Activated T-cell treated with anti-CD3 and anti-CD28 coated beads, Interleukin-2, amount 50 U/mL, for 4 hours (primary cell): ENCODE data around the gene ZNF394. TPM values are rescaled to one million over a fixed set of nuclear protein-coding genes. Genes with fewer than 3 reads are reported as not detected.
"Not testable (repeated sequence)": the region's sequence is repeated elsewhere in the genome, so short reads cannot be mapped to it uniquely, and the experiment has no call there.

Experiments used
- ATAC-seq, 2 donors: fragments of 200-7000 bp; cut with Tn5 transposase; one replicate each; pipeline ENCODE4 v1.10.0; 2021
- DNase-seq: peaks from one replicate; pipeline ENCODE4 v3.0.0-alpha.2; 2020
- H3K27me3 Mint-ChIP-seq: one replicate; pipeline ENCODE4 v1.8.0; 2021; ENCODE audit warnings: low read depth, mixed read lengths
- H3K36me3 Mint-ChIP-seq: one replicate; pipeline ENCODE4 v1.8.0; 2022; ENCODE audit warnings: mixed read lengths; ENCODE audit not compliant: insufficient read depth
- H3K4me1 Mint-ChIP-seq: one replicate; pipeline ENCODE4 v1.8.0; 2021; ENCODE audit warnings: low read depth, mixed read lengths
- H3K4me3 Mint-ChIP-seq: one replicate; pipeline ENCODE4 v1.8.0; 2021; ENCODE audit warnings: mild to moderate bottlenecking, moderate library complexity, mixed read lengths
- H3K9me3 Mint-ChIP-seq: one replicate; pipeline ENCODE4 v1.8.0; 2021; ENCODE audit warnings: mixed read lengths
- total RNA-seq, 3 donors: library from RNA; stranded (reverse); gene quantifications; one replicate each; pipeline ENCODE4 v1.2.1, GENCODE V29; 2021

Gene ZNF394
- total RNA-seq, result 10 to 100 TPM; 32.0 to 38.1 (median 34.8) TPM

DNA sequence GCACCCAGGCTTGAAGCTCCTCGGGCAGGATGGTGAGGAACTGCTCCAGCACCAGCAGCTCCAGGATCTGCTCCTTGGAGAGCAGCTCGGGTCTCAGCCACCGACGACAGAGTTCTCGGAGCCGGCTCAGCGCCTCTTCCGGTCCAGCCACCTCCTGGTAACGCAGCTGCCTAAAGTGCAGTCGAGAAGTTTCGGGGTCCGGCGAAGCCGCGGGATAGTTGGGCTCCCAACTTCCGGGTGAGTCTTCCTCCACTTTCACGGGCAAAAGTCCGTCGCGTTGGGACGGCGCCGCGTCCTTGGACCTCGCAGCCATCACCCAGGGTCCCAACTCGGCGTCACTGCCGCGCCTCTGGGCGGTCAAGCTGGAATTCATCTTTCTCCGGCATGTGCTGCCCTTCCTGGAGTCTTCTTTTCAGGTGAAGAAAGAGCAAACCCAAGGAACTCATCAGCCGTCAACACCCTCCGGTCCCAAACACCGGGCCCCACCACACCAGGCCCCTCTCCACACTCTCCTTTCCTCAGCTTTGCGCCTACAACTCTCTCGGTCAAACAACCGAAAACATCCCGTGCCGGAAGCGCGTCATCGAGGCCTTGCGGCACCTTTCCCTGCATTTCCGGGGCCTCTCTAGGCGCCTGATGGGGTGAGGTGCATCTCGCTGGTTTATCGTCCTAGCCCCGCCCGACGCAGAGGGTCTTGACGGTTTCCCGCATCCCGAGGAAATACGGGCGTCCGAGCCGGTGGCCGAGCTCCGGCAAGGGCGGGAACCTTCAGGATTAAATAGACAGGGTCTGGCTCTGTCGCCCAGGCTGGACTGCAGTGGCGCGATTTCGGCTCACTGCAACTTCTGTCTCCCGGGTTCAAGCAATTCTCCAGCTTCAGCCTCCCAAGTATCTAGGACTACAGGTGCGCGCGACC is at the start of gene ZNF394:
Gene ZNF394, minus strand, starts transcription at position 561 of the 916 bp plus-strand sequence. Its CDS starts 188 bp downstream, at position 373.
- Mint-ChIP-seq H3K9me3 (no peaks in the 10 kb centered on the region), H3K4me3 (peak within 1 kb of the TSS; percentile 94), H3K27me3 (no peaks in the 10 kb centered on the region), H3K4me1 (peaks cover 22% of the 10 kb centered on the region), H3K36me3 (peaks cover 13% of the 10 kb centered on the region)
- DNase-seq (peak; percentile 81), ATAC-seq (peak; percentile 47 to 51)

DNA sequence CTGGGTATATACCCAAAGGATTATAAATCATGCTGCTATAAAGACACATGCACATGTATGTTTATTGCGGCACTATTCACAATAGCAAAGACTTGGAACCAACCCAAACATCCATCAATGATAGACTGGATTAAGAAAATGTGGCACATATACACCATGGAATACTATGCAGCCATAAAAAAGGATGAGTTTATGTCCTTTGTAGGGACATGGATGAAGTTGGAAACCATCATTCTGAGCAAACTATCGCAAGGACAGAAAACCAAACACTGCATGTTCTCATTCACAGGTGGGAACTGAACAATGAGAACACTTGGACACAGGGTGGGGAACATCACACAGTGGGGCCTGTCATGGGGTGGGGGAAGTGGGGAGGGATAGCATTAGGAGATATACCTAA is 49.5 kb upstream of the ZNF394 start:
- Mint-ChIP-seq H3K36me3 (peaks cover 12% of the 10 kb centered on the region), H3K4me1 (peaks cover 20% of the 10 kb centered on the region)
- not testable (repeated sequence) for ATAC-seq, H3K27me3 Mint-ChIP-seq, DNase-seq, H3K4me3 Mint-ChIP-seq, H3K9me3 Mint-ChIP-seq

DNA sequence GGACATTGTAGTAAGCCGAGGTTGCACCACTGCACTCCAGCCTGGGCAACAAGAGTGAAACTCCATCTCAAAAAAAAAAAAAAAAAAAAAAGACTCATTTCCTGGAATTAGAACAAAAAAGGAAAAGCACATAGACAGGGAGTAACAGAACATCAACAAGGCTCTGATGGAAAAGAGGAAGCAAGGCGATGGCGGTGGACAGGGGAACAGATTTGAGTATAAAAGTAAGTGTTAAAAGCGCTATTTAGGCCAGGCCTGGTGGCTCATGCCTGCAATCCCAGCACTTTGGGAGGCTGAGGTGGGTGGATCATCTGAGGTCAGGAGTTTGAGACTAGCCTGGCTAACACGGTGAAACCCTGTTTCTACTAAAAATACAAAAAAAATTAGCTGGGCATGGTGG is 45.2 kb upstream of the ZNF394 start:
- not testable (repeated sequence) for H3K4me1 Mint-ChIP-seq, H3K4me3 Mint-ChIP-seq, H3K27me3 Mint-ChIP-seq, DNase-seq, ATAC-seq
- Mint-ChIP-seq H3K9me3 (peaks cover 17% of the 10 kb centered on the region), H3K36me3 (peaks cover 11% of the 10 kb centered on the region)

DNA sequence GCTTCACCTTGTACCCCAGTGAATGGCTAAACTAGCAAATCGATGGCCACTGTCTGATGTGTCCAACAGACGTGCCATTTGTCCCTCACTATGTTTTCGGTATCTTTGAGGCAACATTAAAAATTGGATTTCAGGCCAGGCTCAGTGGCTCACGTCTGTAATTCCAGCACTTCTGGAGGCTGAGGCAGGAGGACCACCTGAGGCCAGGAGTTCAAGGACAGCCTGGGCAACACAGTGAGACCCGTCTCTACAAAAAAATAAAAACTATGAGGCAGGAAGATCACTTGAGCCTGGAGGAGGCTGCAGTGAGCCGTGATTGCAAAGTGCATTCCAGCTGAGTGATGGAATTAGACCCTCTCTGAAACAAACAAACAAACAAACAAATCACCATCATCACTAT is 43.8 kb upstream of the ZNF394 start:
- no peaks in the 10 kb centered on the region for H3K27me3 Mint-ChIP-seq
- no peak overlapping the region for H3K4me3 Mint-ChIP-seq
- DNase-seq, result no peak
- H3K4me1 Mint-ChIP-seq, result no peaks in the 10 kb centered on the region
- peaks cover 11% of the 10 kb centered on the region for H3K36me3 Mint-ChIP-seq
- no peak for ATAC-seq
- peaks cover 16% of the 10 kb centered on the region for H3K9me3 Mint-ChIP-seq

DNA sequence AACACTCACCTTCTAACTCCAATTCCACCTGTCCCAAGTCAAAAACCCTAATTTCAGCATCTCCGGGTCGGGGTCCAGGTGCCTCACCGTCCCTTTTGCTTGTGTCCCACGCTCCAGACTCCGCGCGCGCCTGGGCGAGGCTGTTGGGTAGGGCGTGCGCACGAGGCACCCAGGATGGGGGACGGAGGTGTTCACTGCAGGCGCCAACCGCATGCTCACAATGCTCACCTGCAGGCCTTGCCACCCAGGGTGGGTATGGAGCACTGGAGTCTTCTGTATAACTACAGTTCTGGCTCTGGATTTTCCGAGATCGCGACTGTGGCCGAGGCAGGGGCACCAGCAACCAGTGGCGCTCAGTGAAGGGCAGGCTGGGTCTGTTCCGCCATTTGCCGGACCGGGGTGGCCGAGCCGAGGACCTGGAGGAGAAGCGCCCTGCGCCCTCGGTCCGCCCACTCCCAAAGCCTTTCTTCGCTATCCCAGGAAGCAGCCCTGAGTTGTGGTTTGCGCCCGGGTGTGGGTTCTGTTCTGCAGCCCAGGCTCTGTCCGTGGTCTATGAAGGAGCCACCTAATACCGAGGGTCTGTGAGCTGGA is 43.1 kb upstream of the ZNF394 start:
- Mint-ChIP-seq H3K9me3 (peaks cover 13% of the 10 kb centered on the region), H3K36me3 (peaks cover 8% of the 10 kb centered on the region), H3K4me1 (no peaks in the 10 kb centered on the region), H3K4me3 (no peak overlapping the region), H3K27me3 (no peaks in the 10 kb centered on the region)
- DNase-seq, result no peak
- ATAC-seq, result no peak

DNA sequence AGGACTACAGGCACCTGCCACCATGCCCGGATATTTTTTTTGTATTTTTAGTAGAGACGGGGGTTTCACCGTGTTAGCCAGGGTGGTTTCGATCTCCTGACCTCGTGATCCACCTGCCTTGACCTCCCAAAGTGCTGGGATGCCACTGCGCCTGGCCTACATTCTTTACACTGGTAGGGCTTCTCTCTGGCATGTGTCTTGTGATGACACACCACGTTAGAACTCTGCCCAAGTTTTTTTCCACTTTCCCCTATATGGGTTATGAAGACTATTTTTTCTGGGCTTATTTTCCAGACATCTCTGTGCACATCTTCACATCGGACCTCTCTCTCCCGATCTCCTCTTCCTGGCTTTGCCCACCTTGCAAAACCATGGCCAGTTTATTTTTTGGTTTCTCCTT is 41.1 kb upstream of the ZNF394 start:
- Mint-ChIP-seq H3K27me3 (no peaks in the 10 kb centered on the region), H3K36me3 (peaks cover 2% of the 10 kb centered on the region), H3K4me3 (no peak overlapping the region), H3K4me1 (no peaks in the 10 kb centered on the region), H3K9me3 (peaks cover 12% of the 10 kb centered on the region)
- ATAC-seq (no peak), DNase-seq (no peak)

DNA sequence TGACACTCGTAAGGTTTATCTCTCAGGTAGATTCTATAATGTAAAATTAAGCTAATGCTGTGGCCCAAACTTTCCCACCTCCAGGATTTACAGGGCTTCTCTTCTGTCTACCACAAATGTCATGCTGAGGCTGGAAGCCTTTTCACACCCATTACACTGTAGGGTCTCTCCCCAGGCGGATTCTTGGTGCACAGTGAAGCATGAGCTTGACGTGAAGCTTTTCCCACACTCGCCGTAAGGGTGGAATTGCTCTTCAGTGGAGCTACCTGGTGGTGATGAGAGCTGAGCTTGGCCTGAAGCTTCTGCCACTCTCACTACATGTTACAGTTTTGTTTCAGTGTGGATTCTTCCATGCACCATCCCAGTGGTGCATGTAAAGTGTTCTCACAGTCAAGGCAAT is 40.5 kb upstream of the ZNF394 start:
- Mint-ChIP-seq H3K36me3 (peaks cover 2% of the 10 kb centered on the region), H3K4me1 (no peaks in the 10 kb centered on the region), H3K27me3 (no peaks in the 10 kb centered on the region), H3K4me3 (no peak overlapping the region), H3K9me3 (peaks cover 12% of the 10 kb centered on the region)
- DNase-seq (no peak), ATAC-seq (no peak)

DNA sequence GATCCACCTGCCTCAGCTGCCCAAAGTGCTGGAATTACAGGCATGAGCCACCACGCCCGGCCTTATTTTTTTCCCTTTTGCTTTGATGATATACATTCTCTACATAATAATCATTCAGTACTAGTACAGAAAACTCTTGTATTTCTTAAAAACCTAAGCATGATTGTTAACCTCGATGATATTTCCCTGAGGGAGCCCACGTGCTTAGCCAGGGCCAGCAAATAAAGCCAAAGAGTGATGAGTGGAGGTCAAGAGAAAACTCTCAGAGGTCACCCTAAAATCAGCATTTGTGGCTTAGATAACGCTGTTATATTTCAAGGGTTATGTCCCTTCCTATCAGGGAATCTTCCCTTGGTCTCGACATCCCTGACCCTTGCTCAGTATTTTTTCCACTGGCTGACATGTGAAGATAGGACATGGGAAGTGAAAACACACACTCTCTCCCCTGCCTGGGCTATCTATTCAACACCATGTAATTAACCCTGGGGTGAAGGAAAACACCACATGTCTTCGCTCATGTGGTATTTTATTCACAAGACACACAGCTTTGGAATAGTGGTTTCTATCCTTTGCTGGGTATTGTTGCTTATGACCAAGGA is 39.2 kb upstream of the ZNF394 start:
- no peak for ATAC-seq
- Mint-ChIP-seq H3K9me3 (peaks cover 12% of the 10 kb centered on the region), H3K36me3 (no peaks in the 10 kb centered on the region), H3K27me3 (no peaks in the 10 kb centered on the region), H3K4me1 (no peaks in the 10 kb centered on the region), H3K4me3 (no peak overlapping the region)
- DNase-seq, result no peak

DNA sequence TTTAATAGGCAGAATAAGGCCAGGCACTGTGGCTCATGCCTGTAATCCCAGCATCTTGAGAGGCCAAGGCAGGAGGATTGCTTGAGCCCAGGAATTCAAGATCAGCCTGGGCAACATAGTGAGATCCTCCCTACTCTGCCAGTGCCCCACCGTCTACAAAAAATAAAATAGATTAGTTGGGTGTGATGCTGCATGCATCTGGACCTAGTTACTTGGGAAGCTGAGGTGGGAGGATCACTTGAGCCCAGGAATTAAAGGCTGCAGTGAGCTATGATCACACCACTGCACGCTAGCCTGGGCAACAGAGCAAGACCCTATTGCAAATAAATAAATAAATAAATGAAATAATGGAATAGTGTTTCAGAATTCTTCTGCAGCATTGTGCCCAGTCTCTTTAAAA is 35.6 kb upstream of the ZNF394 start:
- H3K36me3 Mint-ChIP-seq, result peaks cover 28% of the 10 kb centered on the region
- H3K9me3 Mint-ChIP-seq, result peaks cover 20% of the 10 kb centered on the region
- DNase-seq, result no peak
- no peaks in the 10 kb centered on the region for H3K27me3 Mint-ChIP-seq
- no peak overlapping the region for H3K4me3 Mint-ChIP-seq
- ATAC-seq, result no peak
- no peaks in the 10 kb centered on the region for H3K4me1 Mint-ChIP-seq

DNA sequence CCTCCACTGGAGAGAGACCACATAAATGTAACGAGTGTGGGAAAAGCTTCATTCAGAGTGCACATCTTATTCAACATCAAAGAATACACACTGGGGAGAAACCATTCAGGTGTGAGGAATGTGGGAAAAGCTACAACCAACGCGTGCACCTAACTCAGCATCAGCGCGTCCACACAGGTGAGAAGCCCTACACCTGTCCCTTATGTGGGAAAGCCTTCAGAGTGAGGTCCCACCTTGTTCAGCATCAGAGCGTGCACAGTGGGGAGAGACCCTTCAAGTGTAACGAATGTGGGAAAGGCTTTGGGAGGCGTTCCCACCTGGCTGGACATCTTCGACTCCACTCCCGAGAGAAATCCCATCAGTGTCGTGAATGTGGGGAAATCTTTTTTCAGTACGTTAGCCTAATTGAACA is 31.3 kb upstream of the ZNF394 start:
- H3K4me1 Mint-ChIP-seq, result no peaks in the 10 kb centered on the region

DNA sequence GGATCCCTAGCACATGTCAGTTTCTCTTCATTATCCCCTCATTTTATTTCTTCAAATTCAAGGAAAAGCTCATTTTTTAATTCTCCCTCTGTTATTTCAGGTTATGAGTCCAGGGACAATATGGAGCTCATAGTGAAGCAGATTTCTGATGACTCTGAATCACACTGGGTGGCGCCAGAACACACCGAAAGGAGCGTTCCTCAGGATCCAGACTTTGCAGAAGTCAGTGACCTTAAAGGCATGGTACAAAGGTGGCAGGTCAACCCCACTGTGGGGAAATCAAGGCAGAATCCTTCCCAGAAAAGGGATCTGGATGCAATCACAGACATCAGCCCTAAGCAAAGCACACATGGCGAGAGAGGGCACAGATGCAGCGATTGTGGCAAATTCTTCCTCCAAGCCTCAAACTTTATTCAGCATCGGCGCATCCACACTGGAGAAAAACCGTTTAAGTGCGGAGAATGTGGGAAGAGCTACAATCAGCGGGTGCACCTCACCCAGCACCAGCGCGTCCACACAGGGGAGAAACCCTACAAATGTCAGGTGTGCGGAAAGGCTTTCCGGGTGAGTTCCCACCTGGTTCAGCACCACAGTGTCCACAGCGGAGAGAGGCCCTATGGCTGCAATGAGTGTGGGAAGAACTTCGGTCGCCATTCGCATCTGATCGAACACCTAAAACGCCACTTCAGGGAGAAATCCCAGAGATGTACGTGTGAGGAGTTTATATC is 25.8 kb upstream of the ZNF394 start:
- Mint-ChIP-seq H3K4me1 (no peaks in the 10 kb centered on the region), H3K36me3 (peaks cover 41% of the 10 kb centered on the region), H3K9me3 (peaks cover 6% of the 10 kb centered on the region), H3K27me3 (no peaks in the 10 kb centered on the region), H3K4me3 (no peak overlapping the region)
- ATAC-seq (no peak), DNase-seq (no peak)

More for the DNA sequence above, 31.3 kb upstream of the ZNF394 start:
- no peaks in the 10 kb centered on the region for H3K27me3 Mint-ChIP-seq
- H3K9me3 Mint-ChIP-seq, result peaks cover 21% of the 10 kb centered on the region
- DNase-seq (no peak), ATAC-seq (no peak)
- peaks cover 55% of the 10 kb centered on the region for H3K36me3 Mint-ChIP-seq
- H3K4me3 Mint-ChIP-seq, result no peak overlapping the region

DNA sequence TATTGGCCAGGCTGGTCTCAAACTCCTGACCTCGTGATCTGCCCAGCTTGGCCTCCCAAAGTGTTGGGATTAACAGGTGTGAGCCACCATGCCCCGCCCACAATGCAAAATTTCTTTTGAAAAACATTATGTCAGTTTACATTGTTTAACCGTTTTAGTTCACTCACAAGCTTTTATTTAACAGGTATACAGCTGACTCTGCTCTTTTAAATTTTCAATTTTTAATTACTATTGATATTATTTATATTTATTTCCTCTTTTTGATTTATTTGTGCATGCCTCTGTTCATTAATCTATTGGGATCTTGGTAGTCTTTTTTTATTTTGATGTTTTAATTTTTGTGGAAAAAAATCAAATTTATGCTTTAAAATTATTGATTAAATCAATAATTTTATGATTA is 21.3 kb upstream of the ZNF394 start:
- no peaks in the 10 kb centered on the region for H3K4me1 Mint-ChIP-seq

DNA sequence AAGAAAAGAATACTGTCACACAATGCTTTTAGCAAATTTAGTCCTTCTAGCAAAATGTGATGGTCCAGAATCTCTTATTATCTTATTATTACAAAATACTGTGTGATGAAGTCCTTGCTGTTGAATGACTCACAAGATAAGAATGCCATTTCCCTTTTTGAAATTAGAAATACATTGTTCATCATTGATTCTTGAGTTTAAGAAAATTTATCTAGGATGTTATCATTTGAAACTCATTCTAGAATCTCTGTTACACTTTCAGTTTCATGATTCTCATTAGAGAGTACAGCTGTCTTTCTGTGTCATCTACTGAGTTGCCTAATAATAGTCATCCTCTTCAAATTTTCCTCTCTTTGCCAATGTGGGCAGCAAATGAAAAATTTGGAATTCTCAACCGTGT is 14.0 kb upstream of the ZNF394 start:
- Mint-ChIP-seq H3K9me3 (no peaks in the 10 kb centered on the region), H3K27me3 (no peaks in the 10 kb centered on the region), H3K36me3 (peaks cover 24% of the 10 kb centered on the region), H3K4me3 (no peak overlapping the region), H3K4me1 (peaks cover 6% of the 10 kb centered on the region)
- ATAC-seq (peak in 1 of 2 donors; percentile 38), DNase-seq (no peak)

More for the DNA sequence above, 21.3 kb upstream of the ZNF394 start:
- Mint-ChIP-seq H3K4me3 (no peak overlapping the region), H3K27me3 (no peaks in the 10 kb centered on the region), H3K36me3 (peaks cover 31% of the 10 kb centered on the region), H3K9me3 (no peaks in the 10 kb centered on the region)
- DNase-seq (no peak), ATAC-seq (no peak)

DNA sequence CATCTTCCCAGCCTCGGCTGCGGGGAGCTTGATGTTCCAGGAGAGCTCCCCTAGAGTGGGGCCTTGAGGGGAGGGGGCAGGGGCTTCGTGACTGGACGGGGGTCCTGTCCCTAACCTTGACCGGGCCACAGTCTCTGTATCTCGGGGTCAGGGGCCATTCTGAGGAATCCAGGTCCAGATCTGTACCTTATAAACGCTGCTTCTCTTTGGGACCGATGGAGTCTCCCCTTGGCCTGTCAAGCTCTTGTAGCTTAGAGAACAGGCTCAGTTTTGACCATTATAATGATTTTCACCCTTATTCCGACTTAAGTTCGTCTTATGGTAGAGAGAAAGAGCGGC is 5.2 kb upstream of the ZNF394 start:
- peaks cover 25% of the 10 kb centered on the region for H3K4me1 Mint-ChIP-seq
- no peaks in the 10 kb centered on the region for H3K9me3 Mint-ChIP-seq
- H3K4me3 Mint-ChIP-seq, result peak overlapping the region; percentile 95
- H3K36me3 Mint-ChIP-seq, result no peaks in the 10 kb centered on the region
- no peak for DNase-seq
- no peaks in the 10 kb centered on the region for H3K27me3 Mint-ChIP-seq
- no peak for ATAC-seq
